Right lobe of liver (tissue), 6 donors: ENCODE data around the gene SPHK2. TPM values are rescaled to one million over a fixed set of nuclear protein-coding genes. Genes with fewer than 3 reads are reported as not detected.

Experiments used
- ATAC-seq, 4 donors: fragments of 200-7000 bp; cut with Tn5 transposase; one replicate each; pipeline ENCODE4 v1.9.1; 2020; ENCODE audit warnings: mild to moderate bottlenecking in 4 of 4, moderate library complexity in 4 of 4
- DNase-seq, 3 donors: peaks; one replicate each; pipeline ENCODE4 v3.0.0-alpha.2; 2020
- H3K27ac ChIP-seq, 3 donors: fragments of 200-600 bp; one replicate each; pipeline ENCODE4 v1.8.0; 2022
- H3K27me3 ChIP-seq, 2 donors: fragments of 200-600 bp; one replicate each; pipeline ENCODE4 v1.8.0; 2022
- H3K36me3 ChIP-seq, 4 donors: fragments of 200-600 bp; sonication (generic) in 1 of 4; one replicate each; pipeline versions ENCODE4 v1.5.1 to v1.8.0; 2017 to 2022; ENCODE audit warnings: control low read depth in 1 of 4
- H3K4me1 ChIP-seq, 4 donors: fragments of 200-600 bp; sonication (generic) in 1 of 4; one replicate each; pipeline versions ENCODE4 v1.5.1 to v1.8.0; 2017 to 2022; ENCODE audit warnings: control low read depth in 1 of 4
- H3K4me3 ChIP-seq, 3 donors: fragments of 200-600 bp; one replicate each; pipeline ENCODE4 v1.8.0; 2022
- H3K9me3 ChIP-seq, 4 donors: fragments of 200-600 bp; sonication (generic) in 1 of 4; one replicate each; pipeline versions ENCODE4 v1.5.1 to v1.8.0; 2017 to 2022; ENCODE audit warnings: control low read depth in 1 of 4
- CTCF ChIP-seq, 4 donors: fragments of 200-600 bp in 3 of 4; fragments of 450-650 bp in 1 of 4; IDR thresholded peaks; one replicate each; pipeline versions ENCODE4 v1.5.1 to v1.8.0; 2016 to 2022; ENCODE audit warnings: antibody characterized with exemption in 4 of 4, mild to moderate bottlenecking in 2 of 4
- POLR2A ChIP-seq: fragments of 450-650 bp; IDR thresholded peaks from one replicate; pipeline ENCODE4 v1.6.1; 2017; ENCODE audit warnings: antibody characterized with exemption, mild to moderate bottlenecking
- whole genome bisulfite sequencing: methylation state at CpG from one replicate; pipeline ENCODE4 v1.1.6; 2018; ENCODE audit warnings: low coverage, low lambda C conversion rate; ENCODE audit not compliant: insufficient coverage; ENCODE audit errors: missing lambda C conversion rate; 5-methylcytosine and 5-hydroxymethylcytosine counted together
- intact Hi-C, 2 donors: fragments of 100-400 bp; cut with DNase I; formaldehyde crosslinking; loops; one replicate each; pipeline versions ENCODE4 v1.11.2 to v1.14.1; 2022
- long read RNA-seq: library from polyadenylated mRNA; unstranded; transcript quantifications from one replicate; pipeline ENCODE4 v2.0.0, GENCODE V29; 2019
- total RNA-seq, 6 experiments: library from RNA; depleted of rRNA in 2 of 6; stranded (reverse); fragments of >200 nt in 2 of 6; fragmentation: NEBNext Ultra II Directional in 3 of 6; extraction: Animal tissue kit (Norgen Biotek cat#: 25700) in 3 of 6; gene quantifications; one replicate each; pipeline versions ENCODE4 v1.1.0 to v1.2.4, GENCODE V29; 2016 to 2023
- donor health status: DM: no; HTN: yes; CAD: no.
- donor health status: DM: no; HTN: no; CAD: no.
- donor health status: DM: no; HTN: no; CAD: no.
- donor health status: DM: no; HTN: yes; CAD: no.
- donor health status: DM: no; HTN: yes; CAD: no.

The SPHK2 gene
- 10 to 100 TPM; 11.4 to 30.1 (median 17.2) TPM for total RNA-seq
- long read RNA-seq, partial matches to known transcripts: 0 of 3 reads
- long read RNA-seq, other reads (novel, unspliced or antisense): 3 of 3 reads

- Histone ChIP-seq H3K9me3 (no peaks in the 10 kb centered on the region), H3K4me1 (peaks cover 0 to 35% (median 15%) of the 10 kb centered on the region in 4 donors), H3K27ac (peak within 1 kb of the TSS; percentile 82 to 87 (median 84)), H3K27me3 (no peaks in the 10 kb centered on the region), H3K4me3 (peak within 1 kb of the TSS; percentile 64 to 91 (median 70)), H3K36me3 (peaks cover 0 to 28% (median 16%) of the 10 kb centered on the region in 4 donors)
- intact Hi-C loops: no loop called here
- WGBS: 0% methylated on average over 20 of the region's 69 CpGs
- ATAC-seq (peak; percentile 84 to 90 (median 88)), DNase-seq (peak; percentile 98)
- peak; percentile 94 for TF ChIP-seq POLR2A
- peak in 1 of 4 donors; percentile 4 for TF ChIP-seq CTCF (IDR thresholded peaks at IDR 0.05)
Observed at GRCh38 chr19:48618916-48619691, at the start of gene SPHK2, which contains the start of gene RPL18. TSS of gene SPHK2 (plus strand) at chr19:48619506. CDS start at chr19:48620515, 1,009 bp downstream. TSS of gene RPL18 (minus strand) at chr19:48619178. CDS start at chr19:48619143, 35 bp downstream.

- intact Hi-C loops: loop anchor here in 1 of 2 donors (10.0 kb wide), 1 partner anchor 75 kb away; no protein-coding TSS in a partner anchor
- H3K27me3 ChIP-seq: no peaks in the 10 kb centered on the region
- H3K36me3 ChIP-seq: no peaks in the 10 kb centered on the region
- 41% methylated on average over 7 of the region's 11 CpGs for WGBS
- TF ChIP-seq CTCF (IDR thresholded peaks at IDR 0.05) (no peak), POLR2A (no peak)
- no peaks in the 10 kb centered on the region for H3K4me1 ChIP-seq
- no peak overlapping the region for H3K4me3 ChIP-seq
- no peak overlapping the region for H3K27ac ChIP-seq
- ATAC-seq (no peak), DNase-seq (no peak)
- no peaks in the 10 kb centered on the region for H3K9me3 ChIP-seq
Observed at GRCh38 chr19:48569814-48570213, 49.5 kb upstream of the SPHK2 start.

GRCh38 chr19:48571378-48572162 is 47.7 kb upstream of the SPHK2 start:
- no peak overlapping the region for H3K4me3 ChIP-seq
- intact Hi-C loops: loop anchor here in 1 of 2 donors (10.0 kb wide), 1 partner anchor 77 kb away; no protein-coding TSS in a partner anchor
- 3% methylated on average over 2 of the region's 5 CpGs for WGBS
- no peaks in the 10 kb centered on the region for H3K4me1 ChIP-seq
- DNase-seq: no peak
- TF ChIP-seq POLR2A: no peak
- H3K27ac ChIP-seq: no peak overlapping the region
- peak in 1 of 4 donors; percentile 58 for ATAC-seq
- no peaks in the 10 kb centered on the region for H3K9me3 ChIP-seq
- no peaks in the 10 kb centered on the region for H3K27me3 ChIP-seq
- no peaks in the 10 kb centered on the region for H3K36me3 ChIP-seq

GRCh38 chr19:48573163-48573505 is 46.2 kb upstream of the SPHK2 start:
- no peaks in the 10 kb centered on the region for H3K36me3 ChIP-seq
- ATAC-seq: no peak
- WGBS: 49% methylated on average over 3 of the region's 12 CpGs
- no peak for DNase-seq
- no peaks in the 10 kb centered on the region for H3K9me3 ChIP-seq
- TF ChIP-seq POLR2A (no peak), CTCF (IDR thresholded peaks at IDR 0.05) (no peak)
- no peak overlapping the region for H3K4me3 ChIP-seq
- intact Hi-C loops: loop anchor here in 1 of 2 donors (10.0 kb wide), 1 partner anchor 78 kb away; no protein-coding TSS in a partner anchor
- H3K27me3 ChIP-seq: no peaks in the 10 kb centered on the region
- no peak overlapping the region for H3K27ac ChIP-seq
- H3K4me1 ChIP-seq: no peaks in the 10 kb centered on the region
